ENCODE results near the gene FADS6. TPM values are rescaled to one million over a fixed set of nuclear protein-coding genes. Genes with fewer than 3 reads are reported as not detected.

The FADS6 gene
- total RNA-seq, 4 donors from 2014 or later: not detected

DNA sequence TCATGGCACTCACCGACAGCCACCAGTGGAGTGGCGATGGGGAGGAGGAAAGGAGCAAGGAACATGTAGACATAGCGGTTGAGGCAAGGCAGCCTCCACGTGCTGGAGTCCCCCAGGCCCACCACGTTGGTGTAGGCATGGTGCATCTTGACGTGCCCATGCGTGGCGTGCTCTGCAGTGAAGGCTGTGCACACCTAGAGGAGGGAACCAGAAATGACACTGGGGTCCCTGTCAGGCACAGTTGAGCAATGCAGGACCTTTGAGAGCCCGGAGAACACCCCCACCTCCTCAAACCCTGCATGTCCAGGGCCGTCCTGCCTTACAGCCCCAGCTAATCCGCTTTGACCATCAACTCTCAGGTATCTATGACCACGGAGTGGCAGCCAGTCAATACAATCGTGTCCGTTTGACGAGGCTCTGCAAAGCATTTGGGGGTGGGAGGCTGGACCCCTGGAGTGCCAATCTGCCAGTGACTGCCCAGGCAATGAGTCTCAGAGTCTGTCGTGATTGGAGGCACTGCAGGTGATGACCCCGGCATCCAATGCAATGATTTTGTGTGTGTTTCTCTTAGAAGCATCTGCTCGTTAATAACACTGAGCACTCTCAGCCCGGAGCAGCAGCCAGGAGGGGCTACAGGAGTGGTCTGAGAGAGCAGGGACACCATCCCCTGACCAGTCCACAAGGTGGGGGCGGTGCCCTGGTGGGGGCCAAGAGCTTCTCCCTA is 10.8 kb downstream of the FADS6 start:
- no peaks in the 10 kb centered on the region for H3K36me3 ChIP-seq
- no peaks in the 10 kb centered on the region for H3K27me3 ChIP-seq
- H3K27ac ChIP-seq: no peak overlapping the region
- DNase-seq: no peak
- no peaks in the 10 kb centered on the region for H3K4me1 ChIP-seq
- H3K4me3 ChIP-seq: no peak overlapping the region
- intact Hi-C loops (cut with DNase I; ENCODE audit: low total_unique reads): no loop called here
- TF ChIP-seq POLR2A (IDR thresholded peaks at IDR 0.05): no peak
- TF ChIP-seq, protein P1, sequence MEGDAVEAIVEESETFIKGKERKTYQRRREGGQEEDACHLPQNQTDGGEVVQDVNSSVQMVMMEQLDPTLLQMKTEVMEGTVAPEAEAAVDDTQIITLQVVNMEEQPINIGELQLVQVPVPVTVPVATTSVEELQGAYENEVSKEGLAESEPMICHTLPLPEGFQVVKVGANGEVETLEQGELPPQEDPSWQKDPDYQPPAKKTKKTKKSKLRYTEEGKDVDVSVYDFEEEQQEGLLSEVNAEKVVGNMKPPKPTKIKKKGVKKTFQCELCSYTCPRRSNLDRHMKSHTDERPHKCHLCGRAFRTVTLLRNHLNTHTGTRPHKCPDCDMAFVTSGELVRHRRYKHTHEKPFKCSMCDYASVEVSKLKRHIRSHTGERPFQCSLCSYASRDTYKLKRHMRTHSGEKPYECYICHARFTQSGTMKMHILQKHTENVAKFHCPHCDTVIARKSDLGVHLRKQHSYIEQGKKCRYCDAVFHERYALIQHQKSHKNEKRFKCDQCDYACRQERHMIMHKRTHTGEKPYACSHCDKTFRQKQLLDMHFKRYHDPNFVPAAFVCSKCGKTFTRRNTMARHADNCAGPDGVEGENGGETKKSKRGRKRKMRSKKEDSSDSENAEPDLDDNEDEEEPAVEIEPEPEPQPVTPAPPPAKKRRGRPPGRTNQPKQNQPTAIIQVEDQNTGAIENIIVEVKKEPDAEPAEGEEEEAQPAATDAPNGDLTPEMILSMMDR (IDR thresholded peaks at IDR 0.05): no peak
- no peaks in the 10 kb centered on the region for H3K9me3 ChIP-seq

DNA sequence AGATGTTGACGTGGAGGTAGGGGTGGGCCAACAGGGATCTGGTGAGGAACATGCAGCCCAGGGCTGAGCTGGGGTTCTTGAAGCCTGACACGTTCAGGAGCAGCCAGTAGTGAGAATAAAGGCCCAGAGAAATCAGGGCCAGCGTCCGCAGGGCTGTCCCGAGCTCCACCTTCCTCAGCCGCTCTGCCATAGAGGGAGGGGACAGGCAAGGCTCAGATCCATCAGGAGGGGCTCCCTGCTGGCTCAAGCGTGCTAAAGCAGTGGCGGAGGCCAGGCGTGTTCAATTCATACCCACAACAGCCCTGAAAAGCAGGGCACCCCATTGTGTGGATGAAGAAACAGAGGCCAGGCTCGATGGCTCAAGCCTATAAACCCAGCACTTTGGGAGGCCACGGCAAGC is 12.4 kb downstream of the FADS6 start:
- Histone ChIP-seq H3K36me3 (no peaks in the 10 kb centered on the region), H3K9me3 (no peaks in the 10 kb centered on the region), H3K27ac (no peak overlapping the region), H3K27me3 (no peaks in the 10 kb centered on the region), H3K4me1 (no peaks in the 10 kb centered on the region), H3K4me3 (no peak overlapping the region)
- no peak for TF ChIP-seq POLR2A (IDR thresholded peaks at IDR 0.05)
- TF ChIP-seq, protein P1 (IDR thresholded peaks at IDR 0.05): no peak
- DNase-seq: no peak
- intact Hi-C loops (cut with DNase I; ENCODE audit: low total_unique reads): no loop called here

DNA sequence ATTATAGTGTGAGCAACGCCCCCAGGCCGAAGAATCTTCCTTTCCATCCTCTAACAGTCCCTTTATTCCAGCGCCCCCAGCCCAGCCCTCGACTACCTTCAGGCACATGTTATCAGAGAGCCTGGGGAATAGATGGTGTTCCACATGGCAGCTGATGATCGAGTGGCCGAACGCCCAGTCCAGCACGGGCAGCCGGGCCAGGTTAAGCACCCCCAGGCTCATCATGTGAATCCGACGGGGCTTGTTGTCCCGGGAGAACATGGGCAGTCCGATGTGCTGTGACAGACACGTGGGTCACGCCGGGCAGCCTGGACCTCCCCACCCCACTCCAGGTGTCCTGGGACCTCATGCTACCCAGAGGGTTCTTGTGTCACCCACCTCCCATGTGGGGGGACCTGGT is 14.1 kb downstream of the FADS6 start:
- no peak for TF ChIP-seq POLR2A (IDR thresholded peaks at IDR 0.05)
- TF ChIP-seq, protein P1 (IDR thresholded peaks at IDR 0.05): no peak
- H3K27me3 ChIP-seq: no peaks in the 10 kb centered on the region
- DNase-seq: no peak

DNA sequence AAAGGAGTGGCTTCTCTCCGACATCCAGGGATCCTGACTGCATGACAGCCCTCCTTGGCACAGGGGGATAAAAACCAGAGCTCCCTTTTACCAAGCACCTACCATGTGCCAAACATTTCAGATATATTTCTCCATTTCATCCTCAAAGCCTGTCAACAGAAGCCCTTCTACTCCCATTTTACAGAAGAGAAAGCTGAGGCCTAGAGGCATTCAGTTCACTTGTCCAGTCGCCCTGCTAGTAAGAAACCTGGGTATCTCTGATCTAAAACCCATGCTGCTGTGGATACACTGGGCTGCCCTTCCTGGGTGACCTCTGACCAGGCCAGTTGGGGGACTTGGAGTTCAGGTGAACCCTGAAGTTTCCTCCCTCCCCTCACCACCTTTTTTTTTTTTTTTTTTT is 14.8 kb downstream of the FADS6 start:
- H3K36me3 ChIP-seq: no peaks in the 10 kb centered on the region
- H3K9me3 ChIP-seq: no peaks in the 10 kb centered on the region
- H3K27ac ChIP-seq: no peak overlapping the region
- H3K4me3 ChIP-seq: no peak overlapping the region
- TF ChIP-seq, protein P1 (IDR thresholded peaks at IDR 0.05): no peak
- TF ChIP-seq POLR2A (IDR thresholded peaks at IDR 0.05): no peak
- H3K4me1 ChIP-seq: no peaks in the 10 kb centered on the region
- intact Hi-C loops (cut with DNase I; ENCODE audit: low total_unique reads): no loop called here
- DNase-seq: no peak
- no peaks in the 10 kb centered on the region for H3K27me3 ChIP-seq

More for the DNA sequence above, 14.1 kb downstream of the FADS6 start:
- no peak overlapping the region for H3K4me3 ChIP-seq
- H3K36me3 ChIP-seq: no peaks in the 10 kb centered on the region
- no peaks in the 10 kb centered on the region for H3K4me1 ChIP-seq
- intact Hi-C loops (cut with DNase I; ENCODE audit: low total_unique reads): no loop called here
- H3K9me3 ChIP-seq: no peaks in the 10 kb centered on the region
- no peak overlapping the region for H3K27ac ChIP-seq

DNA sequence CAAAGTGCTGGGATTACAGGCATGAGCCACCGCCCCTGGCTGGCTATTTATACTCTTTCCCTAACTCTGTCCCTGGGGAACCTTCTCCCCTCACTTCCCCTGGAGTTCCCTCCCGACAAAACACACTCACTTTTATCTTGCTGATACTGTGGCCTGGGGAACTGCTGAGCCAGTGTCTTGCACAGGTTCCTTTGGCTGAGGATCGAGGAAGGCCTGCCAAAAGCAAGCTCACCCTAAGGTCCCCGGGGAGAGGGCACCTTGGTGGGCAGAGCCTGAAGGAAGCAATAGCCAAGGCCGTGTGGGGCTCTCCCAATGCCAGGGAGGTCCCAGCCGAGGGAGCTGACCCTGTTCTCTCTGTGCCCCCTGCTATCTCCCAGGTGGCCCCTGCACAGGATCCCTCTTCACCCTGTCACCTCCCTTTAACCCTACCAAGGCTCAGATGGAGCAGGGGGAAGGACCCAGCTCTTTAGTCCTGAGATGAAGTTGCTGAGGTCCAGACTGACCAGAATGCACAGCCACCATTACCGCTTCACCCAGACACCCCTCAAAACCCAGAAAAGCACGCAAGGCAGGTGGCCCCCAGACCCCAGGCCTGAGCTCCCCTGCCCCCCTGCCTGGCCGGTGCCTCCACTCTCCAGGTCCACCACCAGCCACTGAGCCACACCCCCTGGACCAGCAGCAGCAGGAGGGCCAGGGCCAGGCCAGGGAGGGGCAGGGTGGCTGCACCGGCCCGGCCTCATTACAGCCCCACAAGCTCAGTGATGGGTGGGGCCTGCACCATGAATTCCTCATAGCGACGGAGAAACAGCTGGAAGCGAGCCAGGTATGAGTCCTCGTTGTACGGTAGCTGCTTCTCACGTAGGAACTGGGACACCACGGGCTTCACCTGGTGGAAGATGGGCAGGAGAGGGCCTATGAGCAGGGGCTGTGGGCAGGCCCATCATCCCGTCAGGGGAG is 15.6 kb downstream of the FADS6 start:
- H3K9me3 ChIP-seq: no peaks in the 10 kb centered on the region
- no peak for DNase-seq
- no peaks in the 10 kb centered on the region for H3K36me3 ChIP-seq
- intact Hi-C loops (cut with DNase I; ENCODE audit: low total_unique reads): no loop called here
- no peak overlapping the region for H3K4me3 ChIP-seq
- TF ChIP-seq, protein P1 (IDR thresholded peaks at IDR 0.05): no peak
- TF ChIP-seq POLR2A (IDR thresholded peaks at IDR 0.05): no peak
- H3K27me3 ChIP-seq: no peaks in the 10 kb centered on the region
- H3K4me1 ChIP-seq: no peaks in the 10 kb centered on the region
- H3K27ac ChIP-seq: no peak overlapping the region

Data from uterus (tissue), 4 donors.